GM19328 (cell line): ENCODE results near the gene ODF2.

ENCODE experiments used
- ATAC-seq: cut with Tn5 transposase; IDR thresholded peaks from one replicate; pipeline ENCODE4 v1.9.1; 2021; ENCODE audit warnings: mild to moderate bottlenecking, moderate library complexity; ENCODE audit not compliant: unreplicated experiment

ODF2 gene

GRCh38 chr9:128526720-128527119 lies 70.9 kb downstream of the ODF2 start:
- no peak for ATAC-seq

GRCh38 chr9:128528445-128529160 lies 72.8 kb downstream of the ODF2 start:
- ATAC-seq: no peak

- ATAC-seq: no peak
These were observed 73.4 kb downstream of the ODF2 start for GRCh38 chr9:128529191-128529590.

- ATAC-seq: no peak
These were observed 76.8 kb downstream of the ODF2 start for GRCh38 chr9:128532581-128532980.

- ATAC-seq: no peak
These were observed 85.0 kb downstream of the ODF2 start for GRCh38 chr9:128540634-128541360.

GRCh38 chr9:128546504-128546903 lies 90.7 kb downstream of the ODF2 start:
- ATAC-seq: no peak

GRCh38 chr9:128548876-128549275 lies 93.1 kb downstream of the ODF2 start:
- no peak for ATAC-seq

- ATAC-seq: no peak
These were observed 94.4 kb downstream of the ODF2 start for GRCh38 chr9:128550226-128550625.
